SKM-1 treated with dmso at 0.1 percent for 144 hours (cell line): ENCODE data around the gene RAB5A.
"Not testable (repeated sequence)": the region's sequence is repeated elsewhere in the genome, so short reads cannot be mapped to it uniquely, and the experiment has no call there.

Experiments
- DNase-seq: peaks from one replicate; lab custom pipeline; 2025; ENCODE audit not compliant: unreplicated experiment; lab: John Stamatoyannopoulos, UW

Gene RAB5A

GRCh38 chr3:20023623-20024405 lies 76.9 kb downstream of the RAB5A start:
- DNase-seq = peak; percentile 68

- DNase-seq = no peak
Observed at GRCh38 chr3:20027136-20027535, 80.2 kb downstream of the RAB5A start.

GRCh38 chr3:20028905-20029331 lies 82.0 kb downstream of the RAB5A start:
- DNase-seq = no peak

- DNase-seq = not testable (repeated sequence)
Observed at GRCh38 chr3:20031939-20032338, 85.0 kb downstream of the RAB5A start.
